GM06990 (cell line): ENCODE measurements around the gene DENND5A.
"Not testable (repeated sequence)": the region's sequence is repeated elsewhere in the genome, so short reads cannot be mapped to it uniquely, and the experiment has no call there.

ENCODE experiments used
- DNase-seq: peaks from one replicate; pipeline ENCODE4 v3.0.0-alpha.2; 2011; ENCODE audit not compliant: insufficient read length; ENCODE audit errors: extremely low read depth
- H3K27me3 ChIP-seq: replicated peaks from 2 replicates; pipeline ENCODE4 v1.6.0; 2011; ENCODE audit warnings: low read length; ENCODE audit not compliant: control insufficient read depth, insufficient read depth
- H3K36me3 ChIP-seq: 2 replicates; pipeline ENCODE4 v1.5.1; 2011; ENCODE audit warnings: low read length; ENCODE audit not compliant: control insufficient read depth, insufficient read depth
- H3K4me3 ChIP-seq: replicated peaks from 2 replicates; pipeline ENCODE4 v1.5.1; 2011; ENCODE audit warnings: low read depth, mild to moderate bottlenecking, control low read depth, low read length
- TF ChIP-seq, protein P1 (sequence below): IDR thresholded peaks from 2 replicates; pipeline ENCODE4 v1.5.1; 2011; ENCODE audit warnings: low read length, control low read depth, mild to moderate bottlenecking, inconsistent platforms; ENCODE audit not compliant: insufficient read depth, poor library complexity, severe bottlenecking

DENND5A gene

DNA sequence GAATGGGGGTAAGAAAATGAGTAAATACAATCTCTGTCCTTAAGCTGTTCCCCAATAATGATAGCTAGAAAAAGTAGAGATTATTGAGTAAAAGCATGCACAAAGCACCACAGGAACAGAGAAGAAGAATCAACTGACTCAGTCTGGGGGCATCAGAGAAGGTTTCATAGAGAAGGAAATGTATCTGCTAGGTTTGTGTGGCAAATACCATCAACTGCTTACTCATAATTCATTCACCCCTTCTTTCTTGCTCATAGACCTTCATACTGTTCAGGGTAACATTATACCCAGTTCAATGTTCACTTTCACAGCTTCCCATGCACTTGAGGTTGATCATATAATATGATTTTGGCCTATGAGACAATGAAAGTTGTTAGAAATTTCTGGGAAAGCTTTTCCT is 88.6 kb downstream of the DENND5A start:
- no peak overlapping the region for H3K4me3 ChIP-seq
- TF ChIP-seq, protein P1, sequence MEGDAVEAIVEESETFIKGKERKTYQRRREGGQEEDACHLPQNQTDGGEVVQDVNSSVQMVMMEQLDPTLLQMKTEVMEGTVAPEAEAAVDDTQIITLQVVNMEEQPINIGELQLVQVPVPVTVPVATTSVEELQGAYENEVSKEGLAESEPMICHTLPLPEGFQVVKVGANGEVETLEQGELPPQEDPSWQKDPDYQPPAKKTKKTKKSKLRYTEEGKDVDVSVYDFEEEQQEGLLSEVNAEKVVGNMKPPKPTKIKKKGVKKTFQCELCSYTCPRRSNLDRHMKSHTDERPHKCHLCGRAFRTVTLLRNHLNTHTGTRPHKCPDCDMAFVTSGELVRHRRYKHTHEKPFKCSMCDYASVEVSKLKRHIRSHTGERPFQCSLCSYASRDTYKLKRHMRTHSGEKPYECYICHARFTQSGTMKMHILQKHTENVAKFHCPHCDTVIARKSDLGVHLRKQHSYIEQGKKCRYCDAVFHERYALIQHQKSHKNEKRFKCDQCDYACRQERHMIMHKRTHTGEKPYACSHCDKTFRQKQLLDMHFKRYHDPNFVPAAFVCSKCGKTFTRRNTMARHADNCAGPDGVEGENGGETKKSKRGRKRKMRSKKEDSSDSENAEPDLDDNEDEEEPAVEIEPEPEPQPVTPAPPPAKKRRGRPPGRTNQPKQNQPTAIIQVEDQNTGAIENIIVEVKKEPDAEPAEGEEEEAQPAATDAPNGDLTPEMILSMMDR: no peak
- DNase-seq: no peak
- no peaks in the 10 kb centered on the region for H3K27me3 ChIP-seq
- H3K36me3 ChIP-seq: no peaks in the 10 kb centered on the region; the same call in none of the 2 replicates

DNA sequence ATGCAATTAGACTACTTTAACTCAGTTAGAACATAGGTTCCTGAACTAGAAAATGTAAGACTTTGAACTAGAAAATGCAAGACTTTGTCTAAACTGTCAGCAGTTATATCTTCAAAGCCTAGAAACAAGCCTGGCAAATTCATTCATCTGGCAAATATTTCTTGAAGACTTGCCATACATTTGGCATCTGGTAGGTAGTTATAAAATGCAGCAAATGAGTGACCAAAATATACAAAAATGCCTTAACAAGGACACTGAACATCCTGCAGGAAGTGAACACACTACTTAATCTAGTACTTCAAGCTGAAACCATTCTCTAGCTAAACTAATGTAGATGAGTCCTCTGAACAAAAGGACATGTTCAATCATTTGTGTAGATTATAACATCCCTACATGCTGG is 89.0 kb downstream of the DENND5A start:
- H3K27me3 ChIP-seq: no peaks in the 10 kb centered on the region
- TF ChIP-seq, protein P1: no peak
- no peak overlapping the region for H3K4me3 ChIP-seq
- no peak for DNase-seq
- H3K36me3 ChIP-seq: no peaks in the 10 kb centered on the region; the same call in none of the 2 replicates

DNA sequence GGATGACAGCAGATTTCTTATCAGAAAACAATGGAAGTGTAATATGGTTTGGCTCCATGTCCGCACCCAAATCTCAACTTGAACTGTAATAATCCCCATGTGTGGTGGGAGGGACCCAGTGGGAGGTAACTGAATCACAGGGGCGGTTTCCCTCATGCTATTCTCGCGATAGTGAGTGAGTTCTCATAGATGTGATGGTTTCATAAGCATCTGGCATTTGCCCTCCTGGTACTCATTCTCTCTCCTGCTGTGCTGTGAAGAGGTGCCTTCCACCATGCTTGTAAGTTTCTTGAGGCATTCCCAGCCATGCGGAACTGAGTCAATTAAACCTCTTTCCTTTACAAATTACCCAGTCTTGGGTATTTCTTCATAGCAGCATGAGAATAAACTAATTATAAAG is 92.8 kb downstream of the DENND5A start:
- no peaks in the 10 kb centered on the region for H3K27me3 ChIP-seq
- no peak for DNase-seq
- no peaks in the 10 kb centered on the region; the same call in 1 of the 2 replicates for H3K36me3 ChIP-seq
- H3K4me3 ChIP-seq: no peak overlapping the region
- TF ChIP-seq, protein P1: no peak

DNA sequence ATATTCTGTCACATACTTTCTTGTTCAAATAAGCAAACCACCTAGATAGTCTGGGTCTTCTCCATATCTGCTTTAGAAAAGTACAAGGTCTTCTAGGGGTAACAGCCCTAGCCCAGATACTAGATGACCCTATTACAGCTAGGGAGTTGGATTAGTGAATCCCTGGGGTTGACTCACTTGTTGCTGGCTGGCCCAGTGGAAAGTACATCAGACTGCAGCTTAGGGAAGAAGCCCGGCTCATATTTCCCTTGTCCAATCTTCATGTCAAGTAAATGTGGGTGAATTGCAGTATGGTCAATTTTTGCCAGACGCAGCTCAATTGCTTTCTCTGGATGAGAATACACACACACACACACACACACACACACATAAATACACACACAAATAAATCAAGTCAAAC is 94.7 kb downstream of the DENND5A start:
- TF ChIP-seq, protein P1: no peak
- DNase-seq: no peak
- Histone ChIP-seq H3K4me3 (no peak overlapping the region), H3K36me3 (no peaks in the 10 kb centered on the region; the same call in 1 of the 2 replicates), H3K27me3 (no peaks in the 10 kb centered on the region)

DNA sequence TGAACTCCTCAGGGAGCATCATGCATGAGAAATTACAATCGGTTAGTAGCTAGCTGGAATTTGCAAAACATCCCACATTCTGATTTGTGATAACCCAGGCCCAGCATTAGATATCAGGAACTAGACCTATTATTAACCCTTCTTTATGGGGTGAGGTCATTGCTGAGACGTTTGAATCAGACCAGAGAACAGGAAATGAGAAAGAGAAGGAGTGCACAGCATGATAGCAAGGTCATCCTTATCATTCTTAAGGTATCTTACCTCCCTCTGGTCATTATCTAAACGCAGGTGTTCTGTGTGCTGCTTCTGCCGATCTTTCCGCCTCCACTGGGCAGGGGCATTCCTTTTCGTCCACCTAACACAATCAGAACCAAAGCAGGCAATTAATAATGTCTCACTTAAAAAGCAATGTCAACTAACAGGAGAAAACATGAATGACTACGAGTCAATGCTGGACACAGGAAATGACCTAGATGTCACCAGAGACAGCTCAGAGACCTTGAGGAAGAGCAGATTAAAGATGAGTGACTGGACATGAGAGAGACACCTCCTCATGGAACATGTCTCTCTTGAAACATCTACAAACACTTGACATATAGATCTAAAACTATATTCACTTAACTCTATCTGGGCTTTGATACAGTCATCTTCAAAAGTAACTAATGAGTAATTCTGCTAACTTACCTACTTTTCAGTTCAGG is 95.4 kb downstream of the DENND5A start:
- peak; percentile 37 for DNase-seq
- TF ChIP-seq, protein P1: no peak
- Histone ChIP-seq H3K4me3 (no peak overlapping the region), H3K36me3 (no peaks in the 10 kb centered on the region; the same call in 1 of the 2 replicates), H3K27me3 (no peaks in the 10 kb centered on the region)

DNA sequence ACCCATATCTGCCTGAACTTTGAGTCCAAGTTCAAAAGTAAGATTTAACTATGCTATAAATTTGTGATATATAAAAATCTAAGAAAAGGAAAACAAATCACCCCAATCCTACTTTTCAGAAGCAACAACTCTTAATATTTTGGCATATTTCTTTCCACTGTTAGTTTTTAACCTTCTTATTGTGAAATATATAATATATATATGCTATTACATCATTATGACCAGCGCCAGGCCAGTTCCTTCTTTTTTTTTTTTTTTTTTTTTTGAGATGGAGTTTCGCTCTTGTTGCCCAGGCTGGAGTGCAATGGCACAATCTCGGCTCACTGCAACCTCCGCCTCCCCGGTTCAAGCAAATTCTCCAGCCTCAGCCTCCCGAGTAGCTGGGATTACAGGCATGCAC is 103.2 kb downstream of the DENND5A start:
- H3K4me3 ChIP-seq, DNase-seq, H3K27me3 ChIP-seq, H3K36me3 ChIP-seq: not testable (repeated sequence)
